Keratinocyte (primary cell): ENCODE data around the gene HOXB7.

Experiments used
- CTCF ChIP-seq, 3 experiments: IDR thresholded peaks in 1 of 3; conservative IDR thresholded peaks in 1 of 3; optimal IDR thresholded peaks in 1 of 3; 2 replicates in 2 of 3; 3 replicates in 1 of 3; pipeline versions ENCODE3 to v1.5.1; 2011; ENCODE audit warnings: low read length in 3 of 3, mild to moderate bottlenecking in 3 of 3, moderate library complexity in 2 of 3, control low read depth in 1 of 3, inconsistent platforms in 1 of 3; ENCODE audit not compliant: insufficient read depth in 2 of 3; ENCODE audit errors: extremely low read depth in 1 of 3
- EZH2 ChIP-seq: IDR thresholded peaks from one replicate; pipeline ENCODE4 v1.6.1; 2012; ENCODE audit warnings: inconsistent platforms, mild to moderate bottlenecking, low read length, moderate library complexity

- TF ChIP-seq CTCF (optimal IDR thresholded peaks at IDR 0.05 in 1 of 3, IDR thresholded peaks at IDR 0.05 in 1 of 3, conservative IDR thresholded peaks at IDR 0.05 in 1 of 3; ENCODE audit: extremely low read depth in 1 of 3, insufficient read depth in 2 of 3, low read length in 3 of 3) (no peak), EZH2 (no peak)
Observed at GRCh38 chr17:48575066-48575582, 35.7 kb downstream of the HOXB7 start.
